Epidermal melanocyte (primary cell): ENCODE data around the gene EIF4A2.
"Not testable (repeated sequence)": the region's sequence is repeated elsewhere in the genome, so short reads cannot be mapped to it uniquely, and the experiment has no call there.

ENCODE experiments used
- DNase-seq: peaks from one replicate; pipeline ENCODE4 v3.0.0; 2011; ENCODE audit warnings: low spot score; ENCODE audit not compliant: insufficient read length

EIF4A2 gene

DNA sequence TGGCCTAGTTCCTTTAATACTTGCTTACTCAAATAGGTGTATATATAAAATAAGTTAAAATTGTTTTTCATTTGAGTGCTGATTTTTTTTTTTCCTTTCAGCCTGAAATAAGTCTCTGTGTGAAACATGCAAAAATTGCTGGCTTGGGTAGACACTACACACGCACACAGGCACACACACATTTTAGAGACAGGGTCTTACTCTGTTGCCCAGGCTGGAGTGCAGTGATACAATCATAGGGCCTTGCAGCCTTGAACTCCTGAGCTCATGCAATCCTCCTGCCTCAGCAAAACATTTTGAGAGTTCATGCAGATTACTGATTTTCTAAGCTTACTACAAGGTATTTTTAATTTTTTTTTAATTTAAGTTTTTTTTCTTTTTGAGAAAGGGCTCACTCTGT is 35.6 kb downstream of the EIF4A2 start:
- no peak for DNase-seq

DNA sequence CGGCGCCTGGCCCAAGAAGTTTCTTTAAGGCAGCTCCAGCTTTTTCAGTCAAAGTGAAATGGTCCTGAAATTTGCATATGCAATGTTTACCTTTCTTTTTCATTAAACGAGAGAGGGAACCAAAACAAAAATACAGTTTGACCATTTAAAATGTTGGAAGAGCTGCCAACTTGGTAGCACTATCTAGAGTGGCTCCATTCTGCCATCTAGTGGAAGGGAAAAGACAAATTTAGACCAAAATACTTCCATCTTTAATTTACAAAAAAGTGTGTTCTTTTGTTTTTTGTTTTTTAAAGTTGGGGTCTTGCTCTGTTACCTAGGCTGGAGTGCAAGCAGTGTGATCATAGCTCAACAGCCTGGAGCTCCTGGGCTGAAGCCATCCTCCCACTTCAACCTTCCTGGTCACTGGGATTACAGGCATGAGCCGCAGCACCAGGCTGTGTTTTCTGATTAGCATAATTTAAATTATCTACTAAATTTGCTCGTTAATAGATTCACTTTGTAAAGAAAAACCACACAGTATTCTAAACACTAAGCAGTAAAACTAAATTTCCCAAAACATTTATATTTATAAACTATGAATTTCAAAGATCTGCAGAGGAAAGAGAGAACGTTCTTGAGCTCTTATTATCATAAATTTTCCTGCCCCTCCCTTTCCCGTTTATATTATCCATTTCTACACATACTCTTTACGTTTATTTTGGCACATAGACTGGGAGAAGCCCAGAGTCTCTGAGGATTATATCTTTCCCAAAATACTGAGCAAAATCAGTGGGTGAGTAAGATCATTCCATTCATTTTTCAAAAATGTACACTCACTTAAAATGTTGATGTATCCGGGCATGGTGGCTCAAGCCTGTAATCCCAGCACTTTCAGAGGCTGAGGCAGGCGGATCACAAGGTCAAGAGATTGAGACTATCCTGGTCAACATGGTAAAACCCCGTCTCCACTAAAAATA is 38.3 kb downstream of the EIF4A2 start:
- DNase-seq = no peak

DNA sequence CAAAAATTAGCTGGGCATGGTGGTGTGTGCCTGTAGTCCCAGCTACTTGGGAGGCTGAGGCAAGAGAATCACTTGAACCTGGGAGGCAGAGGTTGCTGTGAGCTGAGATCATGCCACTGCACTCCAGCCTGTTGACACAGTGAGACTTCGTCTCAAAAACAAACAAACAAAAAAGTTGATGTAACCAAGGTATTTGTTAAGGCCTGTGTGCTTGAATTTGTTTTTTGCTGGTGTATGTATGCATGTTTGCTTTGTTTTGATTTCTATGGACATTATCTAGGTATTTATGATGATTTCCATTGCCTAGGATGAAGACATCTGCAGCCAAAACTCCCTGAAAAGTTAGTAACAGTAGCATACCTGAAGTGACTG is 39.0 kb downstream of the EIF4A2 start:
- not testable (repeated sequence) for DNase-seq

DNA sequence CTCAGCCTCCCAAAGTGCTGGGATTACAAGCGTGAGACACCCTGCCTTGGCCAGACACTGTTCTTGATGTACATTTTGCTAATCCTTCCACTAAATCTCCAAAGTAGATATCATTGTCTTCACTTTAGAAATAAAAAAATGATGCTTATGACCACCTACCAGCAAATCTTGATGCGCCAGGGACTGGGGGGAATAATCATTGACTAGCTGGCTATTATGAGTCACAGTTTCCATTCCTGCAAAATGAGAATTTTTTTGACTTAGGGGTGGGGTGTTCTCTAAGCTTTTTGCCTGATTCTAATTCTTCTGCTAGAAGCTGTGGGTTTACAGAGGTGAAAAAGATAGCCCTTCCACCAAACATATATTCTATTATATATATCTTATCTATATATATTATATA is 40.0 kb downstream of the EIF4A2 start:
- DNase-seq = no peak

GRCh38 chr3:186824430-186825139 is 41.2 kb downstream of the EIF4A2 start:
- DNase-seq = no peak

DNA sequence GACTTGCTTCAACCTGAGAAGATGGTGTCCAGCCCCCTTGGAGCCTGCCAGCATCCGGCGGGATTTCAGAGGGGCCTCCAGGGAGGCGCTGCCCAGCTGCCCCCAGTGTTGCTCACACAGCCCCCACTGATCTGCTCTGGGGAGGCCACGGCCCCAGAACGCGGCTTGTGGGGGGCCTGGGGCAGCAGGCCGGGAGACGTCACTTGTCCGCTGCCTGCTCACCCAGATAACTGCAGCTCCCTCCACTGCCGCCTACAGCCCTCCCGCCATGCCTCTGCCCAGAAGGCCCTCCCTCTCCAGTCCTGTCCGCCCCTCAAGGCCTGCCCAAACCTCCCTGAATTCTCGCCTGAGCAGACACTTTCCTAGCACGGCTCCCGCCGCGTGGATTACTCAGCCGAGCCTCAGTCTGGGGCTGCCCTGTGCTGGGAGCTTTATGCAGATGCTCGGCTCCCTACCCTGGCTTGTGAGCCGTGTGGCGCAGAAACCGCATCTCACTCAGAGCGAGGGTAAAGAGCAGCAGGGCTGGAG is 42.0 kb downstream of the EIF4A2 start:
- no peak for DNase-seq

DNA sequence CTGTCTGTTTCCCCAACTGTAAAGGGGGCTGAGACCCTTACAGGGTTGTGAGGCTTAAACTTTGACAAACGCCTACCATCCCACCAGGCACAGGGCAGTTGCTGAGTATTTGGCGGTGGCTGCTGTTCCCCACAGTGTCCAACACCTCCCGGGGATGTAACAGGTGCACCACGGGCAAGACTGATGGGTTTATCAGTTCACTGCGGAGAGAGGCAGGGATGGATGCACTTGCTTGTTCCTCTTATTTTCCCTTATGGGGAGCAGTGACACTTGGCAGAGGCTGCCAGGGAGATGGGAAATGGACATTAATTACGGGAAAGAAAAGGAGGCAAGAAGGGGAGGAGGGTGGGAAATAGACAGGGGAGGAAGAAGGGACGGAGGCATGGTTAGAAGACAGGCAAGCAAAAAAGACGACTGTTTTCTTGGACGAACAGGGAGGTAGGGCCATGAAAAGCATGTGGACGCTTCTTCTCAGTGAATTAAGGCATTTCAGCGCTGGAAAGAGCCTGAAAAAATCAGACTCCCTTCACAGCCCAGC is 42.6 kb downstream of the EIF4A2 start:
- no peak for DNase-seq

DNA sequence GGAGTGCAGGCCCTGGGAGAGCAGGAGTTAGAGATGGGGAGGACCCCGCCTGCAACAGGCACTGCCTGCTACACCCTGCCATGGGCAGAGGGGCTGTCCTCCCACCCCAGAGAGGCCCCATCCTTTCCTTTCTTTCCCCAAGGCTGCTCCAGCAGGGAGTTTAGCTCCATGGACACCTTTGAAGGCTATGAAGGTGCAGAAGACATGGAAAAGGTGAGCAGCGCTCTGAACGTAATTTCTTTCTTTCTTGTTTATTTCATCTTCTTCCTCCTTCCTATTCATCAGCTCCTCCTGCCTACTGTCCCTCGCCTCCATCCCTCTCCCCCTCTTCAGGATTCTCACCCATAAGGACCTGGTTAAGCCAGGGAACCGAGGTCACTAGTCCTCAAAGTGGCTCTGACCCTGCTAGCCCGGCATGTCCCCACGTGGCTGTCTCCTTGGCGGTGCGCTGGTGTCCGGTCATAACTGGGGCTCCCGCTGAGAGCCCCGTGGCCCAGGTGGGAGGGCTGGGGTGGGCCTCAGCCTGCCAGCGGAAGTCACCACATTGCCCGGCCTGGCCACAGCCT is 43.1 kb downstream of the EIF4A2 start:
- DNase-seq = no peak

- peak; percentile 92 for DNase-seq
Measured at GRCh38 chr3:186826976-186827857, 43.8 kb downstream of the EIF4A2 start.

- no peak for DNase-seq
Measured at GRCh38 chr3:186828340-186828739, 45.0 kb downstream of the EIF4A2 start.

DNA sequence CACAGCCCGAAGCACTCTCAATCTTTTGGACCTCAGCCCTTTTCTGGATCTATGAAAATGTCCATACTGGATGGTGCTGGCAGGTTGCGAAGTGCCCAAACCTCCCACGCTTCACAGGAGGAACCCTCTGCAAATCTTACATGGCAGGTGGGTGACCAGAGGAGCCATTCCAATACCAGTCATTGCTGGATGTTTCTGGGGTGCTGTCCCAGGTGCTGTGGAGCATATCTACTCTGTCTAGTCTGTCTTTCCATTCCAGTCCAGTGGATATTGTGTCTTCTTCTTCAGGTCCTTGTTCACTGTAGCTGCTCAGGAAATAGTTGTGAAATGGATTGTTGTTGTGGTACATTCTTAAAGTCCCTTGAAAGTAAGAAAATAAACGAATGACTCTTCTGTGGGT is 48.4 kb downstream of the EIF4A2 start:
- DNase-seq = no peak

GRCh38 chr3:186832276-186832675 is 48.9 kb downstream of the EIF4A2 start:
- DNase-seq = no peak
